NCI-H1092 (cell line): ENCODE measurements around the gene ZFAND2B.
A peak's percentile ranks its signal among the peaks of the same experiment; 100 is the strongest.
"Not testable (repeated sequence)": the region's sequence is repeated elsewhere in the genome, so short reads cannot be mapped to it uniquely, and the experiment has no call there.

Experiments used
- DNase-seq: peaks from one replicate; lab custom pipeline; 2025; lab: John Stamatoyannopoulos, UW

ZFAND2B gene

GRCh38 chr2:219250049-219250781, 43.6 kb downstream of the ZFAND2B start:
- no peak for DNase-seq

- DNase-seq = no peak
These were observed 45.1 kb downstream of the ZFAND2B start for GRCh38 chr2:219251656-219252055.

- DNase-seq = no peak
These were observed 45.5 kb downstream of the ZFAND2B start for GRCh38 chr2:219252084-219252483.

GRCh38 chr2:219252570-219252899, 46.0 kb downstream of the ZFAND2B start:
- no peak for DNase-seq

- DNase-seq = no peak
These were observed 46.5 kb downstream of the ZFAND2B start, which contains the start of gene TUBA4B for GRCh38 chr2:219252900-219253752. TSS of gene TUBA4B (plus strand) at chr2:219253243. CDS start at chr2:219253408, 165 bp downstream.

- DNase-seq = peak; percentile 44
These were observed 47.4 kb downstream of the ZFAND2B start, which contains the start of gene TUBA4A for GRCh38 chr2:219253753-219254589. TSS of gene TUBA4A (minus strand) at chr2:219253918. CDS start at chr2:219253858, 60 bp downstream.

- DNase-seq = no peak
These were observed 48.1 kb downstream of the ZFAND2B start for GRCh38 chr2:219254590-219255201.

GRCh38 chr2:219258942-219259341, 52.4 kb downstream of the ZFAND2B start:
- not testable (repeated sequence) for DNase-seq
